ENCODE results near the gene EIPR1.
A peak's percentile ranks its signal among the peaks of the same experiment; 100 is the strongest.

EIPR1 gene

GRCh38 chr2:3377612-3378432 lies at the start of gene EIPR1:
TSS of gene EIPR1 (minus strand) at chr2:3377818. CDS start at chr2:3377689, 129 bp downstream.
- peak; percentile 48 to 87 for DNase-seq

- no peak for DNase-seq
Observed at GRCh38 chr2:3427272-3427671, 49.7 kb upstream of the EIPR1 start.

- no peak for DNase-seq
Observed at GRCh38 chr2:3426615-3427014, 49.0 kb upstream of the EIPR1 start.

GRCh38 chr2:3424171-3424795 lies 46.7 kb upstream of the EIPR1 start:
- DNase-seq: no peak

GRCh38 chr2:3423492-3424170 lies 46.0 kb upstream of the EIPR1 start:
- DNase-seq: no peak

- no peak for DNase-seq
Observed at GRCh38 chr2:3422161-3422779, 44.7 kb upstream of the EIPR1 start.

- no peak for DNase-seq
Observed at GRCh38 chr2:3421580-3421979, 44.0 kb upstream of the EIPR1 start.

- no peak for DNase-seq
Observed at GRCh38 chr2:3420769-3421397, 43.3 kb upstream of the EIPR1 start.

GRCh38 chr2:3420076-3420768 lies 42.6 kb upstream of the EIPR1 start:
- no peak for DNase-seq

GRCh38 chr2:3418766-3419404 lies 41.3 kb upstream of the EIPR1 start:
- DNase-seq: no peak

GRCh38 chr2:3414133-3414860 lies 36.7 kb upstream of the EIPR1 start:
- no peak for DNase-seq

GRCh38 chr2:3413697-3414096 lies 36.1 kb upstream of the EIPR1 start:
- DNase-seq: no peak

GRCh38 chr2:3411103-3411502 lies 33.5 kb upstream of the EIPR1 start:
- DNase-seq: no peak

GRCh38 chr2:3409627-3410170 lies 32.1 kb upstream of the EIPR1 start:
- no peak for DNase-seq

GRCh38 chr2:3408781-3409180 lies 31.2 kb upstream of the EIPR1 start:
- DNase-seq: no peak

- DNase-seq: no peak
Observed at GRCh38 chr2:3406501-3406900, 28.9 kb upstream of the EIPR1 start.

- no peak for DNase-seq
Observed at GRCh38 chr2:3405876-3406275, 28.3 kb upstream of the EIPR1 start.

GRCh38 chr2:3405307-3405706 lies 27.7 kb upstream of the EIPR1 start:
- no peak for DNase-seq

- DNase-seq: no peak
Observed at GRCh38 chr2:3404349-3404894, 26.8 kb upstream of the EIPR1 start.

GRCh38 chr2:3403587-3404334 lies 26.1 kb upstream of the EIPR1 start:
- DNase-seq: no peak

Data from cerebellar nuclear complex (tissue), 1 donor.